ENCODE measurements around the gene HBG1. TPM values are rescaled to one million over a fixed set of nuclear protein-coding genes. Genes with fewer than 3 reads are reported as not detected.
A peak's percentile ranks its signal among the peaks of the same experiment; 100 is the strongest.

The HBG1 gene
- total RNA-seq, 1 experiment from 2014 or later: not detected

GRCh38 chr11:5210376-5210885 lies 39.2 kb downstream of the HBG1 start:
- no peaks in the 10 kb centered on the region for H3K36me3 Mint-ChIP-seq (ENCODE audit: insufficient read depth in 1 of 3, low read depth in 3 of 3)
- H3K27ac ChIP-seq (ENCODE audit: insufficient read length, low read depth, low read length): no peak overlapping the region
- H3K18ac ChIP-seq (ENCODE audit: insufficient read length, low read depth, low read length): no peak overlapping the region
- H3K27me3 Mint-ChIP-seq (ENCODE audit: low read depth): no peaks in the 10 kb centered on the region
- H4K20me1 ChIP-seq (ENCODE audit: control insufficient read depth, insufficient read depth, insufficient read length): no peaks in the 10 kb centered on the region
- no peaks in the 10 kb centered on the region for H3K79me2 ChIP-seq (ENCODE audit: insufficient read depth, low read length)
- H3K23ac ChIP-seq (ENCODE audit: insufficient read length, low read depth, low read length): no peak overlapping the region
- no peak overlapping the region for H3K4ac ChIP-seq (ENCODE audit: low read depth, low read length)
- H3K56ac ChIP-seq (ENCODE audit: insufficient read length, low read depth, low read length): no peak overlapping the region
- no peak overlapping the region for H3K4me2 ChIP-seq (ENCODE audit: insufficient read depth, insufficient read length, low read length)
- H3K4me3 Mint-ChIP-seq: no peak overlapping the region
- no peaks in the 10 kb centered on the region for H3K4me1 ChIP-seq (ENCODE audit: insufficient read depth, low read length)
- no peak overlapping the region for H2BK12ac ChIP-seq (ENCODE audit: insufficient read length, low read depth, low read length)
- no peaks in the 10 kb centered on the region for H3K79me1 ChIP-seq (ENCODE audit: insufficient read depth, low read depth, low read length, poor library complexity, severe bottlenecking)
- no peaks in the 10 kb centered on the region for H3K27me3 ChIP-seq (ENCODE audit: insufficient read depth, low read length)
- DNase-seq: no peak
- H2BK5ac ChIP-seq (ENCODE audit: insufficient read length, low read length): no peak overlapping the region
- H2BK15ac ChIP-seq (ENCODE audit: low read depth, low read length): no peak overlapping the region
- peaks cover 0 to 4% of the 10 kb centered on the region in 2 experiments; a peak in 1 of 5 replicates for H3K9me3 Mint-ChIP-seq
- no peaks in the 10 kb centered on the region for H3K23me2 ChIP-seq (ENCODE audit: insufficient read length, low read depth, low read length, poor library complexity, severe bottlenecking)
- TF ChIP-seq CTCF (conservative IDR thresholded peaks at IDR 0.05): no peak
- no peak overlapping the region for H4K8ac ChIP-seq (replicated peaks; ENCODE audit: insufficient read length, low read depth, low read length)
- H3K9me3 ChIP-seq (ENCODE audit: control insufficient read depth, low read depth, low read length): no peaks in the 10 kb centered on the region
- peak overlapping the region in 1 of 3 experiments; percentile 7; a peak in 2 of 7 replicates for H3K27ac Mint-ChIP-seq
- no peak overlapping the region for H3T11ph ChIP-seq (ENCODE audit: low read length)
- whole genome bisulfite sequencing (ENCODE audit: extremely low coverage, insufficient read length, low lambda C conversion rate): no CpG with 5 or more reads among the region's 7 CpGs
- no peak overlapping the region for H2BK120ac ChIP-seq (ENCODE audit: low read depth, low read length, poor library complexity, severe bottlenecking)
- H2AK5ac ChIP-seq (ENCODE audit: insufficient read length, low read length): no peak overlapping the region
- H3K14ac ChIP-seq (ENCODE audit: insufficient read depth, low read length): no peak overlapping the region
- no peak overlapping the region for H2AFZ ChIP-seq (ENCODE audit: low read length)
- H4K5ac ChIP-seq (ENCODE audit: insufficient read length, low read depth, low read length): no peak overlapping the region
- no peak overlapping the region for H2BK20ac ChIP-seq (ENCODE audit: low read depth, low read length, poor library complexity, severe bottlenecking)
- no peak overlapping the region for H3K9ac ChIP-seq (ENCODE audit: extremely low read depth, insufficient read length, low read length)
- peaks cover 2 to 7% of the 10 kb centered on the region in 2 experiments; a peak in 3 of 4 replicates for H3K4me1 Mint-ChIP-seq
- no peak overlapping the region for H4K91ac ChIP-seq (ENCODE audit: insufficient read length, low read depth, low read length)
